ENCODE measurements around the gene LPCAT3. TPM values are rescaled to one million over a fixed set of nuclear protein-coding genes. Genes with fewer than 3 reads are reported as not detected.

Gene LPCAT3
- total RNA-seq, 3 donors from 2014 or later, result 24.4 to 27.6 (median 25.0) TPM

DNA sequence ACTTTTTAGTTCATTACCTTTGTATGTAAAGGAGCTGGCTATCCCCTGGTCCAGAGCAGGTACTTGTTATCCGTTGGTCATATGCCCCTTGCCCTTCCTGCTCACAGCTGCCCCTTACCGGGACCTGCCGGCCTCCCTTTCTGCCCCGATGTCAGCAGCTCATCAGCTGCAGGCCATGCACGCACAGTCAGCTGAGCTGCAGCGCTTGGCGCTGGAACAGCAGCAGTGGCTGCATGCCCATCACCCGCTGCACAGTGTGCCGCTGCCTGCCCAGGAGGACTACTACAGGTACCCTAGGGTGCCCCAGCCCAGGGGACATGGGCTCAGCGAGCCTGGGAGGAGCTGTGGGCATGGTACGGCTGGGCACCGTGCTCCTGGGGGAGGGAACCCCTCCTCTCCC is 77.0 kb downstream of the LPCAT3 start:
- H3K36me3 Mint-ChIP-seq (ENCODE audit: insufficient read depth), result peaks cover 4% of the 10 kb centered on the region
- no peaks in the 10 kb centered on the region for H3K27me3 Mint-ChIP-seq (ENCODE audit: low read depth)
- H3K9me3 Mint-ChIP-seq, result no peaks in the 10 kb centered on the region
- ATAC-seq (no peak), DNase-seq (no peak)
- H3K4me3 Mint-ChIP-seq, result no peak overlapping the region
- peaks cover 55% of the 10 kb centered on the region for H3K4me1 Mint-ChIP-seq (ENCODE audit: low read depth)

GRCh38 chr12:6939191-6939540 is 79.1 kb downstream of the LPCAT3 start:
- DNase-seq (no peak), ATAC-seq (no peak)
- peaks cover 18% of the 10 kb centered on the region for H3K36me3 Mint-ChIP-seq (ENCODE audit: insufficient read depth)
- peaks cover 48% of the 10 kb centered on the region for H3K4me1 Mint-ChIP-seq (ENCODE audit: low read depth)
- H3K4me3 Mint-ChIP-seq, result peak overlapping the region; percentile 40
- no peaks in the 10 kb centered on the region for H3K9me3 Mint-ChIP-seq
- no peaks in the 10 kb centered on the region for H3K27me3 Mint-ChIP-seq (ENCODE audit: low read depth)

DNA sequence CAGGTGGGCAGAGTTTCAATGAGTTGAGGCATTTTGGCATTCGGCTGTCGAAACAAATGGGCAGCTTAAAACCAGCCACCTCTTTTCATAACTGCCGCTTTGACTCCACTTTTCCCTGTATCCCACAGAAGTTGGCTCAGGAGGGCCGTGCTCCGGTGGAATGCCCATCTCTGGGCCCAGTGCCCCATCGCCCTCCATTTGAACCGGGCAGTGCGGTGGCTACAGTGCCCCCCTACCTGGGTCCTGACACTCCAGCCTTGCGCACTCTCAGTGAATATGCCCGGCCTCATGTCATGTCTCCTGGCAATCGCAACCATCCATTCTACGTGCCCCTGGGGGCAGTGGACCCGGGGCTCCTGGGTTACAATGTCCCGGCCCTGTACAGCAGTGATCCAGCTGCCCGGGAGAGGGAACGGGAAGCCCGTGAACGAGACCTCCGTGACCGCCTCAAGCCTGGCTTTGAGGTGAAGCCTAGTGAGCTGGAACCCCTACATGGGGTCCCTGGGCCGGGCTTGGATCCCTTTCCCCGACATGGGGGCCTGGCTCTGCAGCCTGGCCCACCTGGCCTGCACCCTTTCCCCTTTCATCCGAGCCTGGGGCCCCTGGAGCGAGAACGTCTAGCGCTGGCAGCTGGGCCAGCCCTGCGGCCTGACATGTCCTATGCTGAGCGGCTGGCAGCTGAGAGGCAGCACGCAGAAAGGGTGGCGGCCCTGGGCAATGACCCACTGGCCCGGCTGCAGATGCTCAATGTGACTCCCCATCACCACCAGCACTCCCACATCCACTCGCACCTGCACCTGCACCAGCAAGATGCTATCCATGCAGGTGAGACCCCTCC is 79.7 kb downstream of the LPCAT3 start:
- ATAC-seq (no peak), DNase-seq (no peak)
- Mint-ChIP-seq H3K27me3 (ENCODE audit: low read depth) (no peaks in the 10 kb centered on the region), H3K4me1 (ENCODE audit: low read depth) (peaks cover 52% of the 10 kb centered on the region), H3K36me3 (ENCODE audit: insufficient read depth) (peaks cover 23% of the 10 kb centered on the region), H3K9me3 (no peaks in the 10 kb centered on the region), H3K4me3 (peak overlapping the region; percentile 87)

DNA sequence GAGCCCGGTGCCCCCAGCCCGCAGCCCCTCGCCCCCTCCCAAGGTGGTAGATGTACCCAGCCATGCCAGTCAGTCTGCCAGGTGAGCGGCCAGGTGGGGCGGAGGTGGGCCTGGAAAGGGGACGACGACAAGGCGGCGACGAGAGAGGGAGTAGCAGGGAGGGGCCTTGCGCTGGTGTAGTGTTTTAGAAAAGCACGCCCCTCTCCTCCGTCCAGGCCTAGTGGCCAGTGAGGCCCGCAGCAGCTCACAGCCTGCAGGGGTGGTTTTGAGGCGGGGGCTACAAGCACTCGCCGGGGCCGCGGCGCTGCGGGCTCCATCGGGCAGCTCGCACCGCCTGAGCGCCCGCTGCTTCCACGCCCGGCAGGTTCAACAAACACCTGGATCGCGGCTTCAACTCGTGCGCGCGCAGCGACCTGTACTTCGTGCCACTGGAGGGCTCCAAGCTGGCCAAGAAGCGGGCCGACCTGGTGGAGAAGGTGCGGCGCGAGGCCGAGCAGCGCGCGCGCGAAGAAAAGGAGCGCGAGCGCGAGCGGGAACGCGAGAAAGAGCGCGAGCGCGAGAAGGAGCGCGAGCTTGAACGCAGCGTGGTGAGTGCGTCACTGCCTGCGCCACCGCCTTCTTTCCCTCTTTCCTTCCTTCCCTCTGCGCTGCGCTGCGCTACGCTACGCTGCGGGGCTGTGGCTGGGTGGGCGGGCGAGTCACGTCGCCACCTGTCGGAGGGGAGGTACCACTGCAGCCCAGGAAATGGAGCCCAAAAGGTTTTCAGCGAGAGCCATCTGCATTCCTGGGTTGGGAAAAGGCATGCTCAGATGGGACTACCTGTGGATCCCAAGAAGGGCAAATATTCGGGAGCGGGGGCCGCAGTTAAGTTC is 80.6 kb downstream of the LPCAT3 start:
- peak overlapping the region; percentile 87 for H3K4me3 Mint-ChIP-seq
- DNase-seq (peak; percentile 91), ATAC-seq (peak; percentile 92)
- H3K9me3 Mint-ChIP-seq, result no peaks in the 10 kb centered on the region
- peaks cover 49% of the 10 kb centered on the region for H3K4me1 Mint-ChIP-seq (ENCODE audit: low read depth)
- peaks cover 25% of the 10 kb centered on the region for H3K36me3 Mint-ChIP-seq (ENCODE audit: insufficient read depth)
- no peaks in the 10 kb centered on the region for H3K27me3 Mint-ChIP-seq (ENCODE audit: low read depth)

GRCh38 chr12:6936636-6937480 is 81.4 kb downstream of the LPCAT3 start:
- peaks cover 25% of the 10 kb centered on the region for H3K36me3 Mint-ChIP-seq (ENCODE audit: insufficient read depth)

GRCh38 chr12:6936194-6936635 is 82.1 kb downstream of the LPCAT3 start:
- no peaks in the 10 kb centered on the region for H3K27me3 Mint-ChIP-seq (ENCODE audit: low read depth)
- no peak for ATAC-seq
- no peak for DNase-seq
- peaks cover 51% of the 10 kb centered on the region for H3K4me1 Mint-ChIP-seq (ENCODE audit: low read depth)
- no peaks in the 10 kb centered on the region for H3K9me3 Mint-ChIP-seq
- peak overlapping the region; percentile 87 for H3K4me3 Mint-ChIP-seq
- H3K36me3 Mint-ChIP-seq (ENCODE audit: insufficient read depth), result peaks cover 25% of the 10 kb centered on the region

More at GRCh38 chr12:6936636-6937480, 81.4 kb downstream of the LPCAT3 start:
- peak overlapping the region; percentile 87 for H3K4me3 Mint-ChIP-seq
- peaks cover 51% of the 10 kb centered on the region for H3K4me1 Mint-ChIP-seq (ENCODE audit: low read depth)
- ATAC-seq (peak; percentile 37), DNase-seq (peak; percentile 69)
- H3K9me3 Mint-ChIP-seq, result no peaks in the 10 kb centered on the region
- no peaks in the 10 kb centered on the region for H3K27me3 Mint-ChIP-seq (ENCODE audit: low read depth)

DNA sequence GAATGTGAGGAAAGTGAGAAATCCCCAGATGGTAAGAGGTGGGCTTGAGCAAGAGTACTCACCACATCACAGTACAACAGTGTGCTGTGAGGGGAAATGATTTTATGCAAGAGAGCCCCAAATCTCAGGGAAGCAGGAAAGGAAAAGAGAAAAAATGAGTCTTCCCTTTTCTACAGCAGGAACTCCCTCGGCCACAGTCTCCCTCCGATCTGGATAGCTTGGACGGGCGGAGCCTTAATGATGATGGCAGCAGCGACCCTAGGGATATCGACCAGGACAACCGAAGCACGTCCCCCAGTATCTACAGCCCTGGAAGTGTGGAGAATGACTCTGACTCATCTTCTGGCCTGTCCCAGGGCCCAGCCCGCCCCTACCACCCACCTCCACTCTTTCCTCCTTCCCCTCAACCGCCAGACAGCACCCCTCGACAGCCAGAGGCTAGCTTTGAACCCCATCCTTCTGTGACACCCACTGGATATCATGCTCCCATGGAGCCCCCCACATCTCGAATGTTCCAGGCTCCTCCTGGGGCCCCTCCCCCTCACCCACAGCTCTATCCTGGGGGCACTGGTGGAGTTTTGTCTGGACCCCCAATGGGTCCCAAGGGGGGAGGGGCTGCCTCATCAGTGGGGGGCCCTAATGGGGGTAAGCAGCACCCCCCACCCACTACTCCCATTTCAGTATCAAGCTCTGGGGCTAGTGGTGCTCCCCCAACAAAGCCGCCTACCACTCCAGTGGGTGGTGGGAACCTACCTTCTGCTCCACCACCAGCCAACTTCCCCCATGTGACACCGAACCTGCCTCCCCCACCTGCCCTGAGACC is 82.7 kb downstream of the LPCAT3 start:
- Mint-ChIP-seq H3K4me1 (ENCODE audit: low read depth) (peaks cover 56% of the 10 kb centered on the region), H3K9me3 (no peaks in the 10 kb centered on the region), H3K27me3 (ENCODE audit: low read depth) (no peaks in the 10 kb centered on the region), H3K4me3 (peak overlapping the region; percentile 87), H3K36me3 (ENCODE audit: insufficient read depth) (peaks cover 25% of the 10 kb centered on the region)
- ATAC-seq (no peak), DNase-seq (no peak)

GRCh38 chr12:6934110-6934509 is 84.2 kb downstream of the LPCAT3 start:
- Mint-ChIP-seq H3K36me3 (ENCODE audit: insufficient read depth) (peaks cover 23% of the 10 kb centered on the region), H3K27me3 (ENCODE audit: low read depth) (no peaks in the 10 kb centered on the region), H3K4me1 (ENCODE audit: low read depth) (peaks cover 61% of the 10 kb centered on the region), H3K4me3 (no peak overlapping the region), H3K9me3 (no peaks in the 10 kb centered on the region)
- ATAC-seq, result no peak
- DNase-seq, result no peak

GRCh38 chr12:6932766-6933165 is 85.5 kb downstream of the LPCAT3 start:
- no peaks in the 10 kb centered on the region for H3K9me3 Mint-ChIP-seq
- ATAC-seq, result no peak
- DNase-seq, result no peak
- no peak overlapping the region for H3K4me3 Mint-ChIP-seq
- H3K27me3 Mint-ChIP-seq (ENCODE audit: low read depth), result no peaks in the 10 kb centered on the region
- peaks cover 21% of the 10 kb centered on the region for H3K36me3 Mint-ChIP-seq (ENCODE audit: insufficient read depth)
- peaks cover 63% of the 10 kb centered on the region for H3K4me1 Mint-ChIP-seq (ENCODE audit: low read depth)

DNA sequence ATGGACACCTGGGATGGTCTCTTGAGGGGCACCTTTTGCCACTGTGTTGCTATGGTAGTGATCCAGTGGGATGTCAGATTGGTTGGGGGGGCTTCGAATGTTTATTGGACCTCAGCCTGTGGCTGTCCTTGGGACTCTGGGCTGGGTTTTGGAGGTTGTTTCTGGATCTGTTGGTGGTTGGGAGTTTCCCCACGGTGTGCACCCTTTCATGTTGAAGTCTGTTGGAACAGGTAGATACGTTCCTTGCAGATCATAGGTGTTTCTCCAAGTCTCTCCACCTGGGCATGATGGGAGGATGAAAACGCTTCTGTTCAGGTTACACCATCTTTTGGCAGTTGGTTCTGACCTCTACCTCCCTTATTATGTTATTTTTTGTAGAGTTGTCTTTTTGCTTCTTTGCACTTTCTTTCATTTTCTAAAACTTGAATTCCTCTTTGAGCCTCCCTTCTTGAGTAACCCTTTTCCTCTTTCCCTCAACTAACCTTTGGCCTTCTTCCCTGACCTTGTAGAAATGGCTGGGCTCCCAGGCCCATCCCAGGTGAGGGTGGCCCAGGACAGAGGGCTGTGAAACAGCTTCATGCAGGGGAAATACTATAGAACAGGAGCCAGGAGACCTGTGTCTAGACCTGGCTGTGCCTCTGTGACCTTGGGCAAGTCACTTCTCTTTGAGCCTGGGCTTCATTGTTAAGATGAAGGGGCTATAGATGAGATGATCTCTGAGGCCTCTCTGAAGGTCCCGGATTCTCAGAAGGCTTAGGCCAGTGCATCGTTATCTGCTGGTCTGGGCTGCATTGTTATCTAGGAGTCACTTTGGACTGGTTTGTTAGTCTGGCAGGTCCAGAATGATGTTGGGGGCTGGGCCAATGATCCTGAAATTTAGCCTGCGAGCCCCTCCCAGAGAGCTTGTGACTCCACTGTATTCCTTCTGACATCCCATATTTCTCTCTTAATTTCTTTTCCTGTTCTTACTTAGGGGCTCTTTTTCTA is 88.5 kb downstream of the LPCAT3 start:
- Mint-ChIP-seq H3K4me3 (peak overlapping the region; percentile 85), H3K4me1 (ENCODE audit: low read depth) (peaks cover 58% of the 10 kb centered on the region), H3K36me3 (ENCODE audit: insufficient read depth) (peaks cover 11% of the 10 kb centered on the region), H3K27me3 (ENCODE audit: low read depth) (no peaks in the 10 kb centered on the region), H3K9me3 (no peaks in the 10 kb centered on the region)
- DNase-seq, result no peak
- ATAC-seq, result no peak

- peaks cover 64% of the 10 kb centered on the region for H3K4me1 Mint-ChIP-seq (ENCODE audit: low read depth)
- ATAC-seq (no peak), DNase-seq (no peak)
- H3K4me3 Mint-ChIP-seq, result peak overlapping the region; percentile 85
- H3K27me3 Mint-ChIP-seq (ENCODE audit: low read depth), result no peaks in the 10 kb centered on the region
- H3K36me3 Mint-ChIP-seq (ENCODE audit: insufficient read depth), result peaks cover 5% of the 10 kb centered on the region
- H3K9me3 Mint-ChIP-seq, result no peaks in the 10 kb centered on the region
These were observed 89.4 kb downstream of the LPCAT3 start for GRCh38 chr12:6928703-6929407.
